ENCODE measurements around the gene ELL. TPM values are rescaled to one million over a fixed set of nuclear protein-coding genes. Genes with fewer than 3 reads are reported as not detected.

ELL gene
- total RNA-seq, 1 donor from 2014 or later, result 9.7 TPM

- FAIRE-seq (no peak), DNase-seq (ENCODE audit: low read depth) (no peak)
- Histone ChIP-seq H3K4me3 (ENCODE audit: low read depth, low read length) (no peak overlapping the region), H3K27me3 (ENCODE audit: control insufficient read depth, insufficient read depth, low read length) (no peaks in the 10 kb centered on the region), H3K36me3 (ENCODE audit: control insufficient read depth, insufficient read depth, low read length) (peaks cover 37% of the 10 kb centered on the region)
- no peak for TF ChIP-seq CTCF (IDR thresholded peaks at IDR 0.05; ENCODE audit: insufficient read depth, low read length, severe bottlenecking)
Observed at GRCh38 chr19:18444513-18444912, 77.4 kb downstream of the ELL start.

DNA sequence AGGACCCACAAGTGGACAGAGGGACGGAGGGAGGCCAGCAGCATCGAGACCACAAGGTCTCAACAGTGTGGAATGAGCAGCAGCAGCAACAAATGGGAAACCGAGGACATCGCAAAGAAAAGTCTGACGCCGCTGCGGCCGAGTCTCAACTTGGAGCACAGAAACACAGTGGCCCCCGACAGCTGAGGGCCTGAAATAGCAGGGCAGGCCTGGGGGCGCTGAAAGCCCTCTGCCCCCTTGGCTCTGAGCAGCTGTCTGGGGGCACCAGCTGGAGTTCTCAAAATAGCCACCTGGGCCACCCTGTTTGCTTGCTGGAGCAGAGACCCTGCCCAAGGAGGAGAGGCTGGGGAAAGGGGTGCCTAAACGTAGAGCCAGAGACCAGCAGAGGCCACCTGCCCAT, 78.0 kb downstream of the ELL start:
- no peaks in the 10 kb centered on the region for H3K27me3 ChIP-seq (ENCODE audit: control insufficient read depth, insufficient read depth, low read length)
- no peak for TF ChIP-seq CTCF (IDR thresholded peaks at IDR 0.05; ENCODE audit: insufficient read depth, low read length, severe bottlenecking)
- FAIRE-seq (no peak), DNase-seq (ENCODE audit: low read depth) (no peak)
- H3K4me3 ChIP-seq (ENCODE audit: low read depth, low read length), result no peak overlapping the region
- peaks cover 31% of the 10 kb centered on the region for H3K36me3 ChIP-seq (ENCODE audit: control insufficient read depth, insufficient read depth, low read length)

GRCh38 chr19:18443406-18443805, 78.5 kb downstream of the ELL start:
- Histone ChIP-seq H3K4me3 (ENCODE audit: low read depth, low read length) (no peak overlapping the region), H3K36me3 (ENCODE audit: control insufficient read depth, insufficient read depth, low read length) (peaks cover 30% of the 10 kb centered on the region), H3K27me3 (ENCODE audit: control insufficient read depth, insufficient read depth, low read length) (no peaks in the 10 kb centered on the region)
- DNase-seq (ENCODE audit: low read depth) (no peak), FAIRE-seq (no peak)
- no peak for TF ChIP-seq CTCF (IDR thresholded peaks at IDR 0.05; ENCODE audit: insufficient read depth, low read length, severe bottlenecking)

GRCh38 chr19:18442941-18443340, 78.9 kb downstream of the ELL start:
- peaks cover 29% of the 10 kb centered on the region for H3K36me3 ChIP-seq (ENCODE audit: control insufficient read depth, insufficient read depth, low read length)
- DNase-seq (ENCODE audit: low read depth) (no peak), FAIRE-seq (no peak)
- no peak for TF ChIP-seq CTCF (IDR thresholded peaks at IDR 0.05; ENCODE audit: insufficient read depth, low read length, severe bottlenecking)
- no peaks in the 10 kb centered on the region for H3K27me3 ChIP-seq (ENCODE audit: control insufficient read depth, insufficient read depth, low read length)
- no peak overlapping the region for H3K4me3 ChIP-seq (ENCODE audit: low read depth, low read length)

DNA sequence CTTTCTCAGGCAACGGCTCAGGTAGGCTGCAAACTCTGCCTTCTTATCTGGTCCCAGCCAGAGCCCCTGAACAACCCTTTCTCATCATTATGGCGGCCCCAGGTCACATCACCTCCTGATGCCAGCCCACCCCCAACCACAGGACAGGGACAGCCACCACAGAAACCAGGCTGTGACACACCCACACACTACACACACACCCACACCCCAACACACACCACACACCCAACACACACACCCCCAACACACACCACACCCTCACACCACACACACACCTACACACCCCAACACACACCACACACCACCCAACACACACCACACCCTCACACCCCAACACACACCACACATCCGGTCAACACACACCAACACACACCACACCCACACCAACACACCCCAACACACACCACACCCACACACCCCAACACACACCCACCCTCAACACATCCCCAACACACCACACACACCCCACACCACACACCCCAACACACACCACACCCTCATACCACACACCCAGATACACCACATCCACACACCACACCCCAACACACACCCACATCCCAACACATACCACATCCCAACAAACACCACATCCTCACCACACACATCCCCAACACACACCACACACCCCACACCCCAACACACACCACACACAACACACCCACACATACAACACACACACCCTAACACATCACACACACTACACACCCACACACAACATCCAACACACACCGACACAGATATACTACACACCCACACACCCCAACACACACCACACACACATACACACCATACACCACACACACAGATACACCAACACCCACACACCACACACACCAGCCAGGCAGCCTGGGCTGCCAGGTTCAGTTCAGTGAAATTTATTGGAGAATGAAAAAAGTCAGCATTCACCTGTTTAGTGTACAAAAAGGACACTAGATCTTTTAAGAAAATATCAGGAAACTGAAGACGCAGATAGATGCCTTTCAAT, 79.8 kb downstream of the ELL start:
- Histone ChIP-seq H3K4me3 (ENCODE audit: low read depth, low read length) (no peak overlapping the region), H3K36me3 (ENCODE audit: control insufficient read depth, insufficient read depth, low read length) (peaks cover 26% of the 10 kb centered on the region), H3K27me3 (ENCODE audit: control insufficient read depth, insufficient read depth, low read length) (no peaks in the 10 kb centered on the region)
- no peak for TF ChIP-seq CTCF (IDR thresholded peaks at IDR 0.05; ENCODE audit: insufficient read depth, low read length, severe bottlenecking)
- no peak for DNase-seq (ENCODE audit: low read depth)
- peak; percentile 93 for FAIRE-seq
